GM12878 (cell line): ENCODE results near the gene MEOX1. TPM values are rescaled to one million over a fixed set of nuclear protein-coding genes. Genes with fewer than 3 reads are reported as not detected.

Experiments
- ATAC-seq: fragments of 200-7000 bp; cut with Tn5 transposase; 3 replicates; pipeline ENCODE4 v1.9.1; 2020; ENCODE audit warnings: mild to moderate bottlenecking, moderate library complexity
- BruUV-seq: library from RNA; stranded (reverse); fragments of 400-500 nt; replicated peaks from 2 replicates; lab custom pipeline; 2021; lab: Mats Ljungman, UMichigan
- CTCF ChIA-PET: fragments of 300-600 bp; sonication (Branson Sonifier 250); formaldehyde crosslinking; extraction: SDS; loops from one replicate; lab custom pipeline; 2021; ENCODE audit warnings: inconsistent platforms; lab: Yijun Ruan, JAX
- POLR2A ChIA-PET: fragments of 350-600 bp; formaldehyde crosslinking; extraction: SDS; loops from one replicate; lab custom pipeline; 2021; ENCODE audit warnings: inconsistent platforms; lab: Charles Lee
- RAD21 ChIA-PET: fragments of 300-600 bp; sonication (Branson Sonifier 250); formaldehyde crosslinking; loops from one replicate; lab custom pipeline; 2023; ENCODE audit warnings: antibody characterized with exemption; ENCODE audit not compliant: unreplicated experiment; lab: Charles Lee
- SMC1A ChIA-PET: fragments of 300-600 bp; sonication (Branson Sonifier 250); formaldehyde crosslinking; loops from one replicate; lab custom pipeline; 2023; ENCODE audit not compliant: unreplicated experiment, uncharacterized antibody; lab: Charles Lee
- DNase-seq: peaks from one replicate; pipeline ENCODE4 v3.0.0-alpha.2; 2011; ENCODE audit warnings: low read depth, low spot score
- FAIRE-seq: peaks from 3 replicates; lab custom pipeline; 2011; peaks lifted over from hg19 to GRCh38; lab: Jason Lieb, UNC
- H2AFZ ChIP-seq: 2 replicates; pipeline ENCODE4 v1.6.0; 2011; ENCODE audit warnings: low read depth, low read length, control low read depth; ENCODE audit not compliant: control insufficient read depth
- H3K27ac ChIP-seq: 2 replicates; pipeline ENCODE4 v1.5.1; 2011; ENCODE audit warnings: control low read depth; ENCODE audit not compliant: control insufficient read depth, insufficient read depth
- H3K27me3 ChIP-seq, 2 experiments: replicated peaks in 1 of 2; 2 replicates each; pipeline versions ENCODE4 v1.6.0 to v1.6.1; 2011; ENCODE audit warnings: low read length in 1 of 2; ENCODE audit not compliant: control insufficient read depth in 2 of 2, insufficient read depth in 2 of 2
- H3K36me3 ChIP-seq, 2 experiments: 2 replicates each; pipeline ENCODE4 v1.5.1; 2011; ENCODE audit warnings: low read length in 1 of 2; ENCODE audit not compliant: control insufficient read depth in 2 of 2, insufficient read depth in 2 of 2
- H3K4me1 ChIP-seq: 2 replicates; pipeline ENCODE4 v1.6.1; 2011; ENCODE audit warnings: mild to moderate bottlenecking, low read length, moderate library complexity, mixed read lengths; ENCODE audit not compliant: control insufficient read depth, insufficient read depth
- H3K4me2 ChIP-seq: 2 replicates; pipeline ENCODE4 v1.6.0; 2011; ENCODE audit warnings: control low read depth; ENCODE audit not compliant: control insufficient read depth, insufficient read depth
- H3K4me3 ChIP-seq: fragments of 200-600 bp; sonication (generic); 2 replicates; pipeline ENCODE4 v1.5.1; 2016
- H3K79me2 ChIP-seq: 2 replicates; pipeline ENCODE4 v1.6.0; 2011; ENCODE audit warnings: low read length; ENCODE audit not compliant: control insufficient read depth, insufficient read depth
- H3K9ac ChIP-seq: 2 replicates; pipeline ENCODE4 v1.8.0; 2011; ENCODE audit warnings: low read length, control low read depth, mixed read lengths; ENCODE audit not compliant: control insufficient read depth, insufficient read depth
- H3K9me3 ChIP-seq: replicated peaks from 3 replicates; pipeline ENCODE4 v1.5.1; 2011; ENCODE audit warnings: mild to moderate bottlenecking, low read length; ENCODE audit not compliant: control insufficient read depth, insufficient read depth
- H4K20me1 ChIP-seq: 2 replicates; pipeline ENCODE4 v1.6.0; 2011; ENCODE audit not compliant: control insufficient read depth, insufficient read depth
- ATF3 ChIP-seq: IDR thresholded peaks from 2 replicates; pipeline ENCODE4 v1.6.1; 2011; ENCODE audit warnings: low read depth, mild to moderate bottlenecking, low read length, moderate library complexity, borderline replicate concordance; ENCODE audit errors: extremely low read depth
- DPF2 ChIP-seq: fragments of 450-650 bp; IDR thresholded peaks from 2 replicates; pipeline ENCODE4 v1.6.1; 2017; ENCODE audit warnings: mild to moderate bottlenecking
- HCFC1 ChIP-seq: fragments of 150-350 bp; IDR thresholded peaks from 2 replicates; pipeline ENCODE4 v1.6.1; 2014; ENCODE audit warnings: low read length
- IKZF1 ChIP-seq: fragments of 450-650 bp; conservative IDR thresholded peaks from 2 replicates; pipeline ENCODE4 v1.6.1; 2017; ENCODE audit warnings: antibody characterized with exemption, mild to moderate bottlenecking
- IKZF2 ChIP-seq, 2 experiments: fragments of 450-650 bp; IDR thresholded peaks; 2 replicates each; pipeline ENCODE4 v1.6.1; 2017; ENCODE audit warnings: mild to moderate bottlenecking in 2 of 2, moderate library complexity in 2 of 2
- IRF4 ChIP-seq: IDR thresholded peaks from 2 replicates; pipeline ENCODE4 v1.6.1; 2011; ENCODE audit warnings: low read depth, low read length
- MEF2B ChIP-seq: fragments of 450-650 bp; IDR thresholded peaks from 2 replicates; pipeline ENCODE4 v1.6.1; 2018; ENCODE audit warnings: mild to moderate bottlenecking, moderate library complexity; ENCODE audit not compliant: partially characterized antibody, poor library complexity, severe bottlenecking
- NBN ChIP-seq: fragments of 450-650 bp; IDR thresholded peaks from 2 replicates; pipeline ENCODE4 v1.6.1; 2016
- NFYB ChIP-seq: IDR thresholded peaks from 2 replicates; pipeline ENCODE4 v1.6.1; 2011; ENCODE audit warnings: low read depth, mild to moderate bottlenecking, low read length, improper control_type of control experiment, moderate library complexity; ENCODE audit not compliant: insufficient read depth
- PKNOX1 ChIP-seq: fragments of 450-650 bp; IDR thresholded peaks from 2 replicates; pipeline ENCODE4 v1.6.1; 2016; ENCODE audit warnings: mild to moderate bottlenecking
- POU2F2 ChIP-seq: IDR thresholded peaks from 3 replicates; pipeline ENCODE4 v1.6.1; 2011; ENCODE audit warnings: low read depth, mild to moderate bottlenecking, low read length, borderline replicate concordance
- ZNF384 ChIP-seq: IDR thresholded peaks from 2 replicates; pipeline ENCODE4 v1.6.1; 2012; ENCODE audit warnings: low read depth, mild to moderate bottlenecking, low read length, improper control_type of control experiment, borderline replicate concordance
- WGBS: methylation state at CpG from one replicate; pipeline ENCODE4 v1.1.6; 2016; ENCODE audit warnings: low lambda C conversion rate; ENCODE audit not compliant: insufficient replicate concordance, insufficient coverage; ENCODE audit errors: missing lambda C conversion rate; 5-methylcytosine and 5-hydroxymethylcytosine counted together
- in situ Hi-C: fragments of 300-500 bp; cut with MboI; formaldehyde crosslinking; loops from 9 replicates; pipeline ENCODE4 v1.14.3; 2018; ENCODE audit warnings: mixed read lengths
- intact Hi-C: fragments of 100-400 bp; cut with micrococcal nuclease; formaldehyde crosslinking; loops from one replicate; pipeline ENCODE4 v1.14.2; 2022; ENCODE audit not compliant: unreplicated experiment
- polyA plus RNA-seq, 11 experiments: library from polyadenylated mRNA; depleted of rRNA in 4 of 11; unstranded in 6 of 11; stranded (reverse) in 5 of 11; fragments of >200 nt; fragmentation: Nextera tagmentation in 4 of 11; fragmentation: Illumina TruSeq in 1 of 11; extraction: Ambion mirVana in 4 of 11; extraction: Trizol in 1 of 11; gene quantifications; 1 replicate in 1 of 11; 2 replicates in 10 of 11; pipeline versions ENCODE4 v1.2.1 to v1.2.3, GENCODE V29; 2011 to 2016; ENCODE audit warnings: inconsistent platforms in 2 of 11, missing spikeins in 2 of 11, low read depth in 1 of 11
- total RNA-seq, 4 experiments: library from RNA; depleted of rRNA in 3 of 4; stranded (reverse); fragments of >200 nt in 3 of 4; fragmentation: Illumina TruSeq in 1 of 4; extraction: Trizol in 1 of 4; gene quantifications; 2 replicates each; pipeline versions ENCODE4 v1.2.1 to v1.2.3, GENCODE V29; 2013 to 2021
- TF ChIP-seq, protein P1 (sequence below): fragments of 450-650 bp; IDR thresholded peaks from 2 replicates; pipeline ENCODE4 v1.6.1; 2017; ENCODE audit warnings: low read depth, mild to moderate bottlenecking, moderate library complexity
- TF ChIP-seq, protein P2 (sequence below): IDR thresholded peaks from 2 replicates; pipeline ENCODE4 v1.6.1; 2011; ENCODE audit warnings: mild to moderate bottlenecking, low read depth, low read length, moderate library complexity; ENCODE audit not compliant: insufficient replicate concordance
- TF ChIP-seq, protein P3 (sequence below): fragments of 450-650 bp; IDR thresholded peaks from 2 replicates; pipeline ENCODE4 v1.6.1; 2014; ENCODE audit warnings: mild to moderate bottlenecking

The MEOX1 gene
- total and polyA plus RNA-seq, 10 of the 15 experiments (the other 5 are each of a cell fraction or from before 2014, with no cell fraction given): 0.19 to 9.4 (median 0.46) TPM

DNA sequence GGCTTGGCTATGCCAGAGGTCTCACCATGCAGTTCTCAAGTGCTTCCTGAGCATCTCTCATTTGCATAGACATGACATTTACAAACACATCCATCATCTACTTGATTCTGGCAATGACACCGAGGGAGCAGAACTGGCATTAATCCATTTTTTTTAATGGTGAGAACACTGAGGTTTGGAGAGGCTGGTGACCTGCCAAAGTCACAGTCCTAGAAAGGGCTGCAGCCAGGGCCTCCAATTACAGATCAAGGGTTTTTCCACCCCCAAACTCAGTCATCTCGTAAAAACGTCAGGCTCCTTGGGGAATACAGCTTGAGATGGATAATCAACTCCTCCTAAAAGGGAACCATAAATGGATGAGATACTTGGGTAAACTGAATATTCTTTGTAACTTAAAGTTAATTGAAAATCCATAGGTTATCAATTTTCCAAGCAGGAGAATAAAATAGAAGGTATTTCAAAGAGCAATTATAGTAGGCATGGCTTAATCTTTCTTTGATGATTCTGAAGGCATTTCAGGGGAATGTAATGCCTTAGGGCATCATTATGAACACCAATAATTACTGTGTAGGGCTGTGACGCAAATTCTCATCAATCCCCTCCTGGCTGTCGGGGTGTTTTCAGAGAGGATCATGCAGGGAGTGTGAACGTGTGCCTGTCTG is 9.4 kb upstream of the MEOX1 start:
- Histone ChIP-seq H3K9ac (no peak overlapping the region), H3K4me2 (no peak overlapping the region), H2AFZ (no peak overlapping the region), H3K36me3 (no peaks in the 10 kb centered on the region), H3K4me1 (peaks cover 35% of the 10 kb centered on the region), H3K79me2 (no peaks in the 10 kb centered on the region), H3K4me3 (no peak overlapping the region), H3K9me3 (no peaks in the 10 kb centered on the region), H3K27me3 (no peaks in the 10 kb centered on the region), H4K20me1 (no peaks in the 10 kb centered on the region), H3K27ac (no peak overlapping the region)
- ATAC-seq (peak; percentile 29), DNase-seq (peak; percentile 53), FAIRE-seq (no peak)
- no TSS peak for BruUV-seq
- CTCF ChIA-PET: interaction anchor here (0.7 to 6.0 kb wide), 9 partner anchors 9 to 283 kb away, joined by 3 to 55 read pairs (median 5); partner anchors contain the start of genes DHX8 and MEOX1
- RAD21 ChIA-PET: interaction anchor here (0.7 to 5.7 kb wide), 5 partner anchors 11 to 303 kb away, joined by 3 to 334 read pairs (median 5); partner anchors contain the start of gene MEOX1
- in situ Hi-C loops (loop anchor here (5.0 to 25.0 kb wide), 2 partner anchors 94 to 459 kb away; partner anchors contain the start of gene TMEM106A), intact Hi-C loops (loop anchor here (1.0 kb wide), 1 partner anchor 9 kb away; no protein-coding TSS in a partner anchor)
- POLR2A ChIA-PET: interaction anchor here (1.1 to 1.3 kb wide), 3 partner anchors 11 to 153 kb away, joined by 3 to 6 read pairs (median 6); no protein-coding TSS in a partner anchor
- SMC1A ChIA-PET: interaction anchor here (0.9 to 5.4 kb wide), 12 partner anchors 8 to 187 kb away, joined by 3 to 33 read pairs (median 4); partner anchors contain the start of genes DHX8 and MEOX1
- TF ChIP-seq POU2F2: peak; percentile 68; the same call in 1 of the 3 replicates
- TF ChIP-seq, protein P1, sequence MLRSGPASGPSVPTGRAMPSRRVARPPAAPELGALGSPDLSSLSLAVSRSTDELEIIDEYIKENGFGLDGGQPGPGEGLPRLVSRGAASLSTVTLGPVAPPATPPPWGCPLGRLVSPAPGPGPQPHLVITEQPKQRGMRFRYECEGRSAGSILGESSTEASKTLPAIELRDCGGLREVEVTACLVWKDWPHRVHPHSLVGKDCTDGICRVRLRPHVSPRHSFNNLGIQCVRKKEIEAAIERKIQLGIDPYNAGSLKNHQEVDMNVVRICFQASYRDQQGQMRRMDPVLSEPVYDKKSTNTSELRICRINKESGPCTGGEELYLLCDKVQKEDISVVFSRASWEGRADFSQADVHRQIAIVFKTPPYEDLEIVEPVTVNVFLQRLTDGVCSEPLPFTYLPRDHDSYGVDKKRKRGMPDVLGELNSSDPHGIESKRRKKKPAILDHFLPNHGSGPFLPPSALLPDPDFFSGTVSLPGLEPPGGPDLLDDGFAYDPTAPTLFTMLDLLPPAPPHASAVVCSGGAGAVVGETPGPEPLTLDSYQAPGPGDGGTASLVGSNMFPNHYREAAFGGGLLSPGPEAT: no peak
- peak; percentile 71 for TF ChIP-seq MEF2B
- TF ChIP-seq, protein P2, sequence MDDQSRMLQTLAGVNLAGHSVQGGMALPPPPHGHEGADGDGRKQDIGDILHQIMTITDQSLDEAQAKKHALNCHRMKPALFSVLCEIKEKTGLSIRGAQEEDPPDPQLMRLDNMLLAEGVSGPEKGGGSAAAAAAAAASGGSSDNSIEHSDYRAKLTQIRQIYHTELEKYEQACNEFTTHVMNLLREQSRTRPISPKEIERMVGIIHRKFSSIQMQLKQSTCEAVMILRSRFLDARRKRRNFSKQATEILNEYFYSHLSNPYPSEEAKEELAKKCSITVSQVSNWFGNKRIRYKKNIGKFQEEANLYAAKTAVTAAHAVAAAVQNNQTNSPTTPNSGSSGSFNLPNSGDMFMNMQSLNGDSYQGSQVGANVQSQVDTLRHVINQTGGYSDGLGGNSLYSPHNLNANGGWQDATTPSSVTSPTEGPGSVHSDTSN: peak; percentile 74
- peak; percentile 88 for TF ChIP-seq PKNOX1
- no peak for TF ChIP-seq ATF3
- 0 out of 2 replicates have a peak, but pooled peaks have one; percentile 14 for TF ChIP-seq IKZF1
- TF ChIP-seq HCFC1: no peak
- TF ChIP-seq NFYB: 0 out of 2 replicates have a peak, but pooled peaks have one; percentile 10
- TF ChIP-seq IKZF2 (IDR thresholded peaks at IDR 0.05): peak in 1 of 2 experiments; percentile 30; a peak in 1 of 4 replicates
- TF ChIP-seq ZNF384: no peak
- TF ChIP-seq NBN: no peak
- 0 out of 2 replicates have a peak, but pooled peaks have one; percentile 13 for TF ChIP-seq DPF2
- TF ChIP-seq IRF4: no peak
- TF ChIP-seq, protein P3, sequence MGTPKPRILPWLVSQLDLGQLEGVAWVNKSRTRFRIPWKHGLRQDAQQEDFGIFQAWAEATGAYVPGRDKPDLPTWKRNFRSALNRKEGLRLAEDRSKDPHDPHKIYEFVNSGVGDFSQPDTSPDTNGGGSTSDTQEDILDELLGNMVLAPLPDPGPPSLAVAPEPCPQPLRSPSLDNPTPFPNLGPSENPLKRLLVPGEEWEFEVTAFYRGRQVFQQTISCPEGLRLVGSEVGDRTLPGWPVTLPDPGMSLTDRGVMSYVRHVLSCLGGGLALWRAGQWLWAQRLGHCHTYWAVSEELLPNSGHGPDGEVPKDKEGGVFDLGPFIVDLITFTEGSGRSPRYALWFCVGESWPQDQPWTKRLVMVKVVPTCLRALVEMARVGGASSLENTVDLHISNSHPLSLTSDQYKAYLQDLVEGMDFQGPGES: no peak
- WGBS: 30% methylated on average over 6 of the region's 6 CpGs
